ENCODE results near the gene KY.

KY gene

GRCh38 chr3:134603956-134604355 is 46.9 kb downstream of the KY start:
- DNase-seq (ENCODE audit: low spot score): no peak
- TF ChIP-seq CTCF (IDR thresholded peaks at IDR 0.05; ENCODE audit: extremely low read depth, insufficient read depth, missing control alignments): no peak
- in situ Hi-C loops (cut with MboI; ENCODE audit: low pct_unique_long_range_greater_than_20kb, low sequenced_read_pairs, unreplicated experiment): no loop called here

- TF ChIP-seq CTCF (IDR thresholded peaks at IDR 0.05; ENCODE audit: extremely low read depth, insufficient read depth, missing control alignments): no peak
- in situ Hi-C loops (cut with MboI; ENCODE audit: low pct_unique_long_range_greater_than_20kb, low sequenced_read_pairs, unreplicated experiment): no loop called here
- no peak for DNase-seq (ENCODE audit: low spot score)
Observed at GRCh38 chr3:134603480-134603879, 47.3 kb downstream of the KY start.

- in situ Hi-C loops (cut with MboI; ENCODE audit: low pct_unique_long_range_greater_than_20kb, low sequenced_read_pairs, unreplicated experiment): no loop called here
Observed at GRCh38 chr3:134602440-134602814, 48.4 kb downstream of the KY start.

GRCh38 chr3:134601539-134602439 is 49.0 kb downstream of the KY start:
- no peak for TF ChIP-seq CTCF (IDR thresholded peaks at IDR 0.05; ENCODE audit: extremely low read depth, insufficient read depth, missing control alignments)
- DNase-seq (ENCODE audit: low spot score): no peak
- in situ Hi-C loops (cut with MboI; ENCODE audit: low pct_unique_long_range_greater_than_20kb, low sequenced_read_pairs, unreplicated experiment): no loop called here

More at GRCh38 chr3:134602440-134602814, 48.4 kb downstream of the KY start:
- DNase-seq (ENCODE audit: low spot score): no peak
- no peak for TF ChIP-seq CTCF (IDR thresholded peaks at IDR 0.05; ENCODE audit: extremely low read depth, insufficient read depth, missing control alignments)

- TF ChIP-seq CTCF (IDR thresholded peaks at IDR 0.05; ENCODE audit: extremely low read depth, insufficient read depth, missing control alignments): peak; percentile 92
- DNase-seq (ENCODE audit: low spot score): peak; percentile 79
- in situ Hi-C loops (cut with MboI; ENCODE audit: low pct_unique_long_range_greater_than_20kb, low sequenced_read_pairs, unreplicated experiment): no loop called here
Observed at GRCh38 chr3:134600685-134601463, 49.9 kb downstream of the KY start.

GRCh38 chr3:134600206-134600605 is 50.6 kb downstream of the KY start:
- DNase-seq (ENCODE audit: low spot score): no peak
- no peak for TF ChIP-seq CTCF (IDR thresholded peaks at IDR 0.05; ENCODE audit: extremely low read depth, insufficient read depth, missing control alignments)
- in situ Hi-C loops (cut with MboI; ENCODE audit: low pct_unique_long_range_greater_than_20kb, low sequenced_read_pairs, unreplicated experiment): no loop called here

Data from GM13977 (cell line).